Measurements from ENCODE around the gene ADAMTS12.

The ADAMTS12 gene

DNA sequence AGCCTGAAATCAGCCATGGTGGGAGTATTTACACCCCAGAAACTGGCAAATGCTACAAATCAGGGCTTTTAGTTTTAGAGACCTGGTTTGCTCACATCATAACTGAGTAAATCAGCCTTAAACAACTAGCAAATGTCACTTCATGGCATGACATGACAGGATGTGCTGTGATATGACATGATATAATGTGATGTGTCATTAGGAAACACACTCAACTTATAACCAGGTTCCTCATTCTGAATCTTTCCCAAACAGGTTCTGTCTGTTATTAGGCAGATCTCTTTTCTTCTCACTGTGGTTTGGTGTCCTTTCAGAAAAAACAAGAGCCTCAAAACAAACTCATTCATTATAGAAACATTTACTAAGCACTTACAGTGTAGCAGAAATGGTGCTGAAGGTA, 90.5 kb downstream of the ADAMTS12 start:
- H3K27ac ChIP-seq: no peak overlapping the region
- TF ChIP-seq ZFX (IDR thresholded peaks at IDR 0.05): no peak
- TF ChIP-seq, protein P1, sequence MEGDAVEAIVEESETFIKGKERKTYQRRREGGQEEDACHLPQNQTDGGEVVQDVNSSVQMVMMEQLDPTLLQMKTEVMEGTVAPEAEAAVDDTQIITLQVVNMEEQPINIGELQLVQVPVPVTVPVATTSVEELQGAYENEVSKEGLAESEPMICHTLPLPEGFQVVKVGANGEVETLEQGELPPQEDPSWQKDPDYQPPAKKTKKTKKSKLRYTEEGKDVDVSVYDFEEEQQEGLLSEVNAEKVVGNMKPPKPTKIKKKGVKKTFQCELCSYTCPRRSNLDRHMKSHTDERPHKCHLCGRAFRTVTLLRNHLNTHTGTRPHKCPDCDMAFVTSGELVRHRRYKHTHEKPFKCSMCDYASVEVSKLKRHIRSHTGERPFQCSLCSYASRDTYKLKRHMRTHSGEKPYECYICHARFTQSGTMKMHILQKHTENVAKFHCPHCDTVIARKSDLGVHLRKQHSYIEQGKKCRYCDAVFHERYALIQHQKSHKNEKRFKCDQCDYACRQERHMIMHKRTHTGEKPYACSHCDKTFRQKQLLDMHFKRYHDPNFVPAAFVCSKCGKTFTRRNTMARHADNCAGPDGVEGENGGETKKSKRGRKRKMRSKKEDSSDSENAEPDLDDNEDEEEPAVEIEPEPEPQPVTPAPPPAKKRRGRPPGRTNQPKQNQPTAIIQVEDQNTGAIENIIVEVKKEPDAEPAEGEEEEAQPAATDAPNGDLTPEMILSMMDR (conservative IDR thresholded peaks at IDR 0.05): no peak

DNA sequence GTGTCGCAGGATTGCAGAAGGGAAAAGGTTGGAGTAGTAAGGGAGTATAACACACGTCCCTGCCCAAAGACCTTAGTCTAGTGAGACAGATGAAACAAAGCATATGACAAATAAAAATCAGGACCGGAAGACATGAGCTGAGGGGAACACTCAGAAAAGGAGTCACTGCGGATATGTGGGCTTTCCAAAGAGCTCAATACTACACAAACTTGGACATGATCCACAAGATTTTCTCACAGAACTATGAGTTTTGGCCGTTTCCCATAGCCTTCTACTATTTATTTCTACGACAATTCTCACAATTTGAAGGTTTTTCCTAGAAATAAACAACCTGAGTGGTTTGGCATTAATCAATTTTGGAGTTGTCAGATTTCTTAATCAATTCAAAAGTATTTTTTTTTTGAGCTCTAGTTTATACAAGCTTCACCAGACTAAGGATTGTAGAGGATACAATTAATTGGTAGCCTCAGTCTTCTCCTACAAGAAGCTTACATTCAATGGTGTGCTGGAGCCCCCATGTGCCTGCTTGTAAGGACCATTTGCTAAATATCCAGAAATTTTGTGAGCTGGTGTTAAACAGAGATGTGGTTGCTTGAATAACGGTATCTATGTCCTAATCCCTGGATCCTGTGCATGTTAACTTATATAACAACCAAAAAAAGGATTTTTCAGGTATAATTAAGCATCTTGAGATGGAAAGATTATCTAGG, 91.4 kb downstream of the ADAMTS12 start:
- no peak overlapping the region for H3K27ac ChIP-seq
- no peak for TF ChIP-seq ZFX (IDR thresholded peaks at IDR 0.05)
- TF ChIP-seq, protein P1 (conservative IDR thresholded peaks at IDR 0.05): peak; percentile 12; the same call in 1 of the 2 replicates

DNA sequence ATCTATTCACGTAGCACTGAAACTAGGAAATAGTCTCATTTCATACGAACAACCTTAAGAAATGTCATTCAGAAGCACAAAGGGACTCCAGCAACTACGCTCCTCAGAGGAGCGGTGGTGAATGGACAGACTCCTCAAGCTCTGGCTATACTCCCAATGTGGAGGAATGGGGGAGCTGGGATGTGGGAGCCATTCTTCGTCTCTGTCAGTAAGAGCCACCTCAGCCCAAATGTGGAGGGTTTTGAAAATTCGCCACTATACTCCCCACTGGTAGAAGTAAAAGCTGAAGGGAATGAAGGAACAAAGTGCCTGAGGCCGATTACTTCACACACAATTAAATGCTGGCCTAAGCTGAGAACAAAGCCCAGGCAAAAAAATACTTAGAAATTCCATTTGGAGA, 96.3 kb downstream of the ADAMTS12 start:
- TF ChIP-seq, protein P1 (conservative IDR thresholded peaks at IDR 0.05): no peak
- no peak for TF ChIP-seq ZFX (IDR thresholded peaks at IDR 0.05)
- H3K27ac ChIP-seq: no peak overlapping the region

DNA sequence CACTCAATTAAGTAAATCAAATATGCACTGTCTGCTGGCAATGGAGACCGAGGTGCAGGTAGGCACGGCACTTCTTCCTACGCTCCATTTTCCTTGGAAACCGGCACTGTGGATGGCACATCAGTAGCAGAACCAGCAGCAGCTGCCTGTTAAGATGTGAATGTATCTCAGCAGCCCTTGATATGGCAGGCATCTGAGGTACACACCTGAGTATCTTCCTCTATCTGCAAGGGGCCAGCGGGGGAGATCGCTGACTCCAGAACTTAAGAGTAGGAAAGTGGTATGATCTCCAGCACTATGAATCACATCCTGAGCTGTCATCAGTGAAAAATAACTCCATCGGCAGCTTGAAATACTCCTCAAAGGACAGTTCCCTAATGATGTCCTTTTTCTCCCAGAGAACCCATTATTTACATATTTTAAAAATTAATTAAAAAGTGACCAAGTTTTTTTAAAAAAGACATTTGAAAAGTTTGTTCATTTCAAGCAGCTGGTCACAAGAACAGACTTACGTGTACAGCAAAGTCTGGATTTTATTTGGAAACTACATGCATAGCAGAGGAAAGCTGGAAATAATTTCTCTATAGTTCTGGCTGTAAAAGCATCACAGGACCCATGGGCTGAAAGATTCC, 97.1 kb downstream of the ADAMTS12 start:
- H3K27ac ChIP-seq: no peak overlapping the region
- TF ChIP-seq, protein P1 (conservative IDR thresholded peaks at IDR 0.05): no peak
- TF ChIP-seq ZFX (IDR thresholded peaks at IDR 0.05): no peak

DNA sequence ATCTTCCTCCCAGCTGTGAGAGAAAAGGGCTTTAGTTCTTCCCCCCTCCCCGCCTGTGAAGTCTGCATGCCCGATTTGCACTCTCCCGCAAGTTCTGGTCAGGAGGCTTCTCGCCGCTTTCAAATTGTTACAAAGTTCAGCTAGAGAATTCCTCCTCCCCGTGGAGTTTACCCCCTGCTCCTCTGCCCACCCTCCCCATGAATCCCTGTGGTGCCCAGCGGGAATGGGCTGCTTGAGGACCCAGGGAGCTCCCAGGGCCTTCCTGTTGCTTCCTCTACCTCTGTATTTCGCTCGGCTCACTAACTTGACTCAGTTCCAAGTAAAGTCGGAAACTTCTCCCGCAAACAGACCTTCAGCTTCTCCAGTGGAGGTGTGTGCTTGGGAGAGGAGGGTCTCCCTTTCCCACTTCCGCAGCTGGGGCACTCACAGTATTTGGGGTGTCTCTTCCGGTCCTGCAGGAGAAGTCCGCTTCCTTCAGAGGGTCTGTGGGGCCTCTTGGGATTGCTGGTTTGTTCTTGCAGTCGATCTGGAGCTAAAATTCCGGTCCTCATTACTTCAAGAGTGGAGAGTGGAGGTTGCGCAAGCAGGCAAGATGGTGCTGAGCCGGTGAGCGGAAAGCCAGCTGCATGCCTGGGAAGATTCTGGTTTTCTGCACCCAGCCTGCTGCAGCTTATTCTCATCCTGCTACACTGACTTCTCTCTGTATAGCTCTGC, 97.8 kb downstream of the ADAMTS12 start:
- H3K27ac ChIP-seq: no peak overlapping the region

DNA sequence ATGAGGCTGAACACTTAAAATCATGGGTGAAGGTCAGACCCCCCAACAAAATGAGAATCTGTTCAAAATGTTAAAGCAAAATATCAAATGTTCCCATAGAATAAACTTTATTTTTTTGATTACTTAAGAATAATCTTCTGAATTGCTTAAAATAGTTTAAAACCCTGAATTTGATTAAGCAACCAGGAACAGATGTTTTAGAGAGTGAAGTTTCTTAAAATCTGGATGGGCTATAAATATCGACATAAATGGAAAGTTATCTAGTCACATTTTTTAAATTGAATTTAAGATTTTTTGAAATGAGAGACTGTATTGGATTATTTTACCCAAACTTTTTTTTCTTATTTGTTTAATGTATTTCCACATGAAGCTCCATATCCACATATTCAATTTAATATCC, 98.5 kb downstream of the ADAMTS12 start:
- TF ChIP-seq ZFX (IDR thresholded peaks at IDR 0.05): no peak
- TF ChIP-seq, protein P1 (conservative IDR thresholded peaks at IDR 0.05): no peak
- no peak overlapping the region for H3K27ac ChIP-seq

More for the DNA sequence above, 97.8 kb downstream of the ADAMTS12 start:
- TF ChIP-seq, protein P1 (conservative IDR thresholded peaks at IDR 0.05): no peak
- TF ChIP-seq ZFX (IDR thresholded peaks at IDR 0.05): no peak

DNA sequence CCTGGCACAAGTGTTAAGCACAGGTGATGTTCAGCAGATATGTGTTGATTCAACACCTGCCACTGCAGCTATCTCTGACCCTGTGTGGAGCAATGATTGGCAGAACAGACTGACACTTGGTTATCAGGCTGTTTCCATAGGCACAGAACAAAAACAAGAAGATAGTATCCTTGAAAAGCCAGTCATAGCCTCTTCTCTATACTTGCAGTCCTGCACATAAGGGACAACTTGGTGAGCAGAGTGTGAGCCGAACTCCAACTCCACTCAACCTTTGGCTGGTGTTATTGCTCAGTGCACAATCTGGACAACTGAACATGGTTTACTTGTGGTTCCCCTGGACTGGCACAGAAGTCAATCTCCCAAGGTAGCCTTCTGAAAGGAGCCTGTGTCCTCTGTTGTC, 99.2 kb downstream of the ADAMTS12 start:
- TF ChIP-seq, protein P1 (conservative IDR thresholded peaks at IDR 0.05): no peak
- TF ChIP-seq ZFX (IDR thresholded peaks at IDR 0.05): no peak
- no peak overlapping the region for H3K27ac ChIP-seq
